HG02884 (cell line): ENCODE measurements around the gene PHAF1.

Source experiments
- ATAC-seq: cut with Tn5 transposase; IDR thresholded peaks from one replicate; pipeline ENCODE4 v1.9.1; 2021; ENCODE audit warnings: mild to moderate bottlenecking, moderate library complexity; ENCODE audit not compliant: unreplicated experiment

Gene PHAF1

DNA sequence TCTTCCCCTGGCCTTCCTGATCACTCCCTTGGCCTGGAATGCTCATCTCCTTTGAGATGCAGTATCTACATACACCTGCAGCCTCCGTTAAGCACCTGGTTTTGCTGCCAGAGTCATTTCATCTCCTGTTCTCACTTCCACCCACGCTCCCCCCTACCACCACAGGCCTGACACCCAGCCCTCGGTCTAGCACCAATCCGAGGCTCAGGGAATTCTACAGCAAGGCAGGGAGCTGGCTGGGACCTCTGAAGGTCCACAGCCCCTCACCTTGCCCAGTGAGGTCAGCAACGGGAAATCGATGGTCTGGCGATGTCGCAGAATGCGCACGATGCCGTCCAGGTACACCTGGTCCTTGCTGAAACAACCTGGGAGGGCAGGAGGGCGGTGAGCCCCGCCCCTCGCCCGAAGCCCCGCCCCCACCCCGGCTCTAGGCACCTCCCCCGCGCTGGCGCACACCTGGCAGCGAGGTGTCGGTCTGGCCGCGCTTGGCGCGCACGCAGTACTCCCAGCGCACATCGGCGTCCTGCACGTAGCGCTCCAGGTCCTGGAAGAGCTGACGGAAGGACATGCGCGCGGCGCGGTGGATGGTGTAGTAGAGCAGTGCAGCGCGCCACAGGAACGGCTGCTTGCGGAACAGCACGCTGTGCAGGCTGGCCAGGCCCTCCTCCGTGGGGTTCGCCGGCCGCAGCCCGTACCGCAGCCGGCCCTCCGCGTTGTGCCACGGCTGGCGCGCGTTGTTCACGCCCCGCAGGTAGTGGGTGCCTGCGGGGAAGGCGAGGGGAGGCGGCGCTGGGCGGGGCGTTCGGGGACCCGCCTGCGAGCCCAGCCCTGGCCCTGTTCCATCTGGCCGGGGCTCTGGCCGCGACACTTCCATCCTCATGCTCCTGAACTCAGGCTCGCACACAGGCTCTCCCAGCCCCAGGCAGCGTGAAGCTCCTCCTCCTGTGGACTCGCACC, 68.3 kb downstream of the PHAF1 start:
- no peak for ATAC-seq

- no peak for ATAC-seq
Observed at GRCh38 chr16:67179421-67180080, 69.8 kb downstream of the PHAF1 start.

GRCh38 chr16:67180166-67180565, 70.4 kb downstream of the PHAF1 start:
- no peak for ATAC-seq

- no peak for ATAC-seq
Observed at GRCh38 chr16:67181346-67181745, 71.6 kb downstream of the PHAF1 start.

DNA sequence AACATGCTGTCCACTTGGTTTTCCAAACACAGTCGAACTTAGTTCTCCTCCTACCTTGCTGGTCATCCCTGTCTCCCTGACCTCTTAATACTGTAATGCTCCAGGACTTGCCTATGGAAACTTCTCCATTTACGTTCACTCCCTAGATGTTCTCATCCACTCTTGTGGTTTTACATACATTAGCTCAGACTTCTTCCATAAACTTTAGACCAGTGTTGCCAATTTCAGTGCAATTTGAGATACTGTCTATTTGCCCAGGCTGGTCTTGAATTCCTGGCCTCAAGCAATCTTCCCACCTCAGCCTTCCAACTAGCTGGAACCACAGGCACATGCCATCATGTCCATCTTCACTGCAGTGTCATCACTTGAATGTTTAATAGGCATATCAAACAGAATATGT, 72.5 kb downstream of the PHAF1 start:
- ATAC-seq = no peak

- ATAC-seq = no peak
Observed at GRCh38 chr16:67183284-67183626, 73.5 kb downstream of the PHAF1 start.

DNA sequence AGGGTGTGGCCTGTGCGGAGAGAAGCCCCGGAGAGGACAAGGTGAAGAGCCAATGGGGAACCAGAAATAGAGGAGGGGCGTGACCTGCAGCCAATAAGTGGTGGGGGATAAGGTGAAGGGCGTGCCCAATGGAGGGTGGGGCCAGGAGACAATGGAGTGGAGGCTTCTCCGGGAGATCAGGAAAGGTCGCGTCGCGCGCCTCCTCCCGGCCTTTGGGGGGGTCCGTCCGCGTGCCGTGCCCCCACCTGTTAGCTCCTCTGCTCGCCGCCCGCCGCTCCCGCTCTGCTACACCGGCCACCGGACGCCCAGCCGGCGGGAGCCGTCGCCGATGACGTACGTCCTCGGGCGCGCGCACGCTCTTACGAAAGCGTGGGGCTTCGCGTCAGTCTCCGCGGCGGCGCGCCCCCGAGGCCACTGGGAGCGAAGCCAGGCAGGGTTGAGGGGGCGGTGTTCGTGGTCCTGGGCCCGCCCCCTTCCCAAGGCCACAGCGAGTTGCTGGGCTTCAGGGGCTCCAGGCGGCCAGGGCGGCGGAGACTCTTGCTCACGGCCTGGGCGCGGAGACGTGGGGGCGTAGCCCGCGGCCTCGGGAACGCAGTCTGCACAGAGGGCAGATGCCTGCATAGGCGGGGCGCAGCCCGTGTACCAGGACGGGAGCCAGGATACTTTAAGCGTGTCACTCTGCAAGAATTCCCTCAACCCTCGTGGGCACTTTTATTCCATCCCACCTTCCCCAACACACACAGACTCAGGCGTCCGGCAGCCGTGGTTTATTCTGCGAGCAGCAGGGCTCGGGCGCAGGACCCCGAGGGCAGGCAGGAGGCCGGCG, 74.1 kb downstream of the PHAF1 start, which contains the start of gene MATCAP1:
Gene MATCAP1 (minus strand): TSS at position 337 of the 826 bp plus-strand sequence. CDS start 3,353 bp downstream, outside the sequence.
- peak; percentile 92 for ATAC-seq

DNA sequence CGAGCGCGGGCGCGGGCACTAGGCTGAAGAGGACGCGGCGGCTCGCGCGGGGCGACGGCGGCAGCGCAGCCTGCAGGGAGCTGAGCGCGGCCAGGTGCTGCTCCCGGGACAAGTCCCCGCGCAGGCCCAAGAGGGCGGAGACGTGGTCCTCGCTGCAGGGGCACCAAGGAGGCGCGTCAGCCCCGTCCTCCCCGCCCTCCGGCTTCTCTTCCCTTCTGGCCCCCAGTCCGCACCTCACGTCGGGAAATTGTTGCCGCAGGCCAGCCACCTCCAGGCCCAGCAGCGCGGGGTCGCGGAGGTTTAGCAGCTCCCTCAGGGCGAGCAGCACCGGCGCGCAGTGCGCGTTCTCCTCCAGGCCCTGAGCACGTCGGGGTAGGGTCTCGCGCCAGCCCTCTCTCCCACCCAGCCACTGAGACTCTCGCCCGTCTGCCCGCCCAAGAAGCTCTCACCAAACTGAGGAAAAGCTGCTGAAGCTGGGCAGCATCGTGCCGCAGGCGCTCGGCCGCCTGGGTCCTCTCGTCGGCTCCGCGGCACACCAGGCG, 74.8 kb downstream of the PHAF1 start:
- no peak for ATAC-seq

GRCh38 chr16:67184995-67185650, 75.4 kb downstream of the PHAF1 start:
- ATAC-seq = no peak

GRCh38 chr16:67185651-67186134, 76.0 kb downstream of the PHAF1 start:
- no peak for ATAC-seq

DNA sequence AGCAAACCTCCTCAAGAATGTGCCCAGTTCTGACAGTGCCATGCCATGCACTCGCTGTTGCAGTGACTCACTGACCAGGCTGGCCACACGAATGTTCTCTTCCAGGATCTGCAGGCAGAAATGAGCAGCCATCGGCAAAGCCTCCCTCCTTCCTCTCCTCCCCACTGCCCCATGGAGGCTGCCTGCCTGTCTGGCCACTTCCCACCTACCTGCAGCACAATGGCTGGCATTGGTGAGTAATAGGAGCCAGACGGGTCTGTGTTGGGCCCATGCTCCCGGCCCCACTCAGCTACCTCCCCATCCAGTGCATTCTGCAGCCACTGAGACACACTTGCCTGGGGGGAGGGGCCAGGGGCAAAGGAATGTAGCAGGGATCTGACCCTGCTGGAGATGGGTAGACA, 76.8 kb downstream of the PHAF1 start:
- ATAC-seq = no peak

DNA sequence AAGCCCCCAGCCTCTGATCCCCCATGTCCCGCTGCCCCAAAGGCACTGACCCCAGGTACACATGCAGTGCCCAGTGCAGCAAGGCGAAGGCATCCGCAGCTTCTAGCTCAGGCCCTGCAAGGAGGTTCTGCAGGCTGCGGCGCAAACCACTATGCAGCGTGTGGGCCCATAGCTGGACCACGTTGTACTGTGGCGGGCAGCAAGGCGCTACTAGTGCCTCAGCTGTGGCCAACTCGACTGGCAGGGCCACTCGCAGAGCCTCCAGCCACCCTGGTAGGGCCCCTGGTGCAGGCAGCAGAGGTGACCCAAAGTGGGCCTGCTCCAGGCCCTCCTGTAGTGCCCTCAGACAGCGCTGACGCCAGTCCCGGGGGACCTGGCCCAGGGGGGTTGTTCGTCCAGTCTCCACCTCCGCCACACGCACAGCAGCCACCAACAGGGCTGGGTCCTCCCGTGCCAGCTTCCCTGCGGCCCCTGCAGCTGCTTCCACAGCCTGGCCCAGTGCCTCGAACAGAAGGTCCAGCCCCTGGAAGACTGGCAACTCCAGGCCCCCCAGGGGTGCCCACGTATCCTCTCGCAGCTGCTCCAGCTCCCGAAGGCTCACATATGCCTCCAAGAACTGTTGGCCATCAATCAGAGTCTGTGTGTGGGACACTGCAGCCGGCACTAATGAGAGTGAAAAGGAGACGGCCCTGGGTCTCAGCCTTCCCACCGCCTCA, 77.6 kb downstream of the PHAF1 start:
- no peak for ATAC-seq

GRCh38 chr16:67188323-67188722, 78.6 kb downstream of the PHAF1 start:
- ATAC-seq = no peak

GRCh38 chr16:67188798-67189197, 79.1 kb downstream of the PHAF1 start:
- no peak for ATAC-seq

DNA sequence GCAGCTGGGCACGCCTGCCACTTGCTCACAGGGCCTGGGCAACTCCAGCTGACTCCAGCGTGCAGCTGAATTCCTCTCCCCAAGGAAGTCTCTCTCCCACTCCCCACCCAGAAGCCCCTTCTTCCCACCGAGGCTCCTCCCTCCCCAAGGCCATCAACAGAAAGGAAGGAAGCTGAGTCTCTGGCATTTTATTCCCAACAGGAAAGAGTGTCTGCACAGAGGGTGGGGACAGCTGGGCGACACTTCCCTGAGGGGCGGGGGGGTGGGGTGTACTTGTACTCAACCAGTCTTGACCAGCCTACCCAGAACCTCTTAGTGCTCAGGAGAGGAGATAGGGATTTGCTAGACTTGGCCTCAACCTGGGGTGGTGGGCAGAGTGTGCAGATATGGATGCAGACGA, 80.3 kb downstream of the PHAF1 start, which contains the start of gene EXOC3L1:
Gene EXOC3L1 (minus strand): TSS at position 96 of the 400 bp plus-strand sequence. CDS start 460 bp downstream, outside the sequence.
- no peak for ATAC-seq

DNA sequence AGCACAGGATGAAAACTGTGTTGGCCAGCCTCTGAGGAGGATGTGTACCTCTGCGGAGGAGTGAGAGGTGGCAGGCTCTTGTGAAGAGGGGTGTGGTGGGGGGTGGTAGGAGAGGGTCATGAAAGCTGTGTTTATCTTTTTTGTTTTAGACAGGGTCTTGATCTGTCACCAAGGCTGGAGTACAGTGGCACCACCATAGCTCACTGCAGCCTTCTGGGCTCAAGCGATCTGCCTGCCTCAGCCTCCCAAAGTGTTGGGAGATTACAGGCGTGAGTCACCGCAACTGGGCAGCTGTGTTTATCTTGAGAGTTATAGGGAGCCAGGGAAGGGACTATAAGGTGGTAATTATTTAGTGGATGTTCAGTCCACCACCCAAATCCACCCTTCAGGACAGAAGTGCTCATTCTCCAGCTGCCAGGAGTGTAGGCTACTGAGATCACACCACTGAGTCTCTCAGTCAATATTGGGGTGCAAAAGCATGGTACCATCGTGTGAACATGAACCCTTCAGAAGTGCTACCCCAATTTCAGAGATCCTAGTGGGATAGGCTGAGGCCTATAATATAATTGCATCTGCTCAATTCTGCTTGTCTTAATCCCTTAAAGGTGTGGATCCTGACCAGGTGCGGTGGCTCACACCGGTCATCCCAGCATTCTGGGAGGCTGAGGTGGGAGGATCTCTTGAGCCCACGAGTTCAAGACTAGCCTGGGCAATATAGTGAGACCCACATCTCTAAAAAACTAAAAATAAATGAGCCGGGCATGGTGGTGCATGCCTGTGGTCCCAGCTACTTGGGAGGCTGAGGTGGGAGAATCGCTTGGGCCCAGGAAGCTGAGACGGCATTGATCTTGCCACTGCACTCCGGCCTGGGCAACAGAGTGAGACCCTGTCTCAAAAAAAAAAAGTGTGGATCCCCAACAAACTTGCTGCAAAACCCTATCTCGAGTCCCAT, 81.0 kb downstream of the PHAF1 start:
- no peak for ATAC-seq

GRCh38 chr16:67191411-67191994, 81.8 kb downstream of the PHAF1 start:
- ATAC-seq = no peak
